Measurements from ENCODE around the gene SNRNP35. TPM values are rescaled to one million over a fixed set of nuclear protein-coding genes. Genes with fewer than 3 reads are reported as not detected.
"Not testable (repeated sequence)": the region's sequence is repeated elsewhere in the genome, so short reads cannot be mapped to it uniquely, and the experiment has no call there.

The SNRNP35 gene
- total and polyA plus RNA-seq, 4 donors = 23.3 to 72.7 (median 32.0) TPM

DNA sequence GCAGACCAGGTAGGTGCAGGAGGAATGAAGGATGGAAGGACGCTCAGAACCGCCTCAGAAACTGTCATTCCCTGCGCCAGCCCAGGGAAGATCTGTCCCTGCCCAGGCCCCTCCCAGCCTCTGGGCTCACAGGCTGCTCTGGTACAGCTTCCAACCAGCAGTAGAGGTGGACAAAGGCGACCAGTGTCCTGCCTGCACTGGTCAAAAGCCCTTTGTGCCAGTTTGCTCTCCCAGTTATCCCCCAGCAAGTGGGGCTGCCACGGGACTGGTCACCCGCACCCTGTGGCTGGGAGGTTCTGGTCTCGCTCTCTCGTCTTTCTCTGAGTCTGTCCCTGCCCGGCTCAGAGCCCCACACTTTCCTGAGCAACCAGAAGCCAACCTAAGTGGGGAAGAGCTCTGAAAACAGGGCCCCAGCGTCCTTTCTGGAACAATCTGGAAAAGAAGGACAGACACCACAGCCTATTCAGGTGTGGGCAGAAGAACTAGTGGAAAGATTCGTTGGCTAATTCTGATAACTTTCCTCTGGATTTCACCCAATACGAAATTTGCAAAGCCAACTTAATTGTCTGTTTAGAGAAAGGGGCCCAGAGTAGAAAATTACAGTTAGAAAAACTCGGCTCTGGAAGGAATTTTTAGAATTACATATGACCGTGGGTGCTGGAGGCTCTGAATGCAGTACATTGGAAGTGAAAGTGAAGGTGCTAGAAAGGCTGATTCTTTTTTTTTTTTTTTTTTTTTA lies 21.7 kb downstream of the SNRNP35 start:
- 21 to 34% methylated on average over 14 of the region's 14 CpGs for WGBS, 2 donors
- ATAC-seq (ENCODE audit: low FRiP score) = peak; percentile 58
- Histone ChIP-seq H3K36me3 (ENCODE audit: control insufficient read depth in 1 of 2, insufficient read depth in 2 of 2, low read length in 1 of 2) (no peaks in the 10 kb centered on the region), H3K27me3 (ENCODE audit: control insufficient read depth in 1 of 2, insufficient read depth in 2 of 2, low read length in 1 of 2) (no peaks in the 10 kb centered on the region), H3K4me3 (ENCODE audit: low read length in 2 of 2) (no peak overlapping the region), H3K4me1 (ENCODE audit: control insufficient read depth in 1 of 2, insufficient read depth in 2 of 2, low read length in 2 of 2) (peaks cover 0 to 6% of the 10 kb centered on the region in 2 donors), H3K27ac (ENCODE audit: low read depth in 1 of 2, low read length in 2 of 2) (peak overlapping the region; percentile 86 to 87), H3K9me3 (ENCODE audit: control insufficient read depth, low read length) (no peaks in the 10 kb centered on the region)
- DNase-seq = peak in 1 of 2 donors; percentile 51
- intact Hi-C loops (cut with DNase I) = loop anchor here (2.0 to 10.0 kb wide), 4 partner anchors 38 to 85 kb away; partner anchors contain the start of gene RILPL2 (in 1 of the 2)

DNA sequence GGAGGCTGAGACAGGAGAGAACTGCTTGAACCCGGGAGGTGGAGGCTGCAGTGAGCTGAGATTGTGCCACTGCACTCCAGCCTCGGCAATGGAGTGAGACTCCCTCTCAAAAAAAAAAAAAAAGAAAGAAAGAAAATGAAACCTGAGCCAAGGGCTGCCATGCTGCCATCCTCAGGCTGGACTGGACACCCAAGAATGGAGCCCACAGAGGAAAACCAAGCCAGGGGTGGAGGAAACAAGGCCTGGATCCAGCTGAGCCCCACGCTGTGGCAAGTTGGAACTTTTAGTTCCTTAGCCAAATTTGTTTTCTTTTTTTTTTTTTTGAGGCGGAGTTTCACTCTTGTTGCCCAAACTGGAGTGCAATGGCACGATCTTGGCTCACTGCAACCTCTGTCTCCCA lies 23.3 kb downstream of the SNRNP35 start:
- H3K27me3 ChIP-seq (ENCODE audit: control insufficient read depth in 1 of 2, insufficient read depth in 2 of 2, low read length in 1 of 2); H3K27ac ChIP-seq (ENCODE audit: low read depth in 1 of 2, low read length in 2 of 2); H3K4me3 ChIP-seq (ENCODE audit: low read length in 2 of 2); H3K9me3 ChIP-seq (ENCODE audit: control insufficient read depth, low read length); H3K4me1 ChIP-seq (ENCODE audit: control insufficient read depth in 1 of 2, insufficient read depth in 2 of 2, low read length in 2 of 2); H3K36me3 ChIP-seq (ENCODE audit: control insufficient read depth in 1 of 2, insufficient read depth in 2 of 2, low read length in 1 of 2); ATAC-seq (ENCODE audit: low FRiP score): not testable (repeated sequence)
- intact Hi-C loops (cut with DNase I) = loop anchor here in 1 of 2 donors (5.0 kb wide), 1 partner anchor 36 kb away; no protein-coding TSS in a partner anchor
- peak in 1 of 2 donors; percentile 25 for DNase-seq
- WGBS, 2 donors = 59 to 63% methylated on average over 5 of the region's 5 CpGs

DNA sequence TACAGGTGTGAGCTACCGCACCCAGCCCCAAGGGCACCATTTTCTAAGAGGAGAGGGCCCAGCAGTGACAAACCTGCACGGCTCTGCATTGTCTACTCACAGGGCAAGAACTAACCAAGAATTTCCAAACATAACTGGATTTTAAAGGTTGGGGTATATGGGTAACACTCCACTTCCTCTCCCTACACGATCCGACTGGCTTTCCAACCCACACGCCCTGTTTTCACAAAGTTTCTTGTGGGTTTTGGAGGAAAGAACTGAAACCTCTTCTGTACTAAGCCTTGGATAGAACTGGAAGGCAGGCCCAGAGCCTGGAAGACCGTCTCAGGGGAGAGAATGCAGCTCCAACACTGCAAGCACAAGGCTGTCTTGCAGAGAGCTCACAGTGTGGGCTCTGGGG lies 24.9 kb downstream of the SNRNP35 start:
- Histone ChIP-seq H3K36me3 (ENCODE audit: control insufficient read depth in 1 of 2, insufficient read depth in 2 of 2, low read length in 1 of 2) (no peaks in the 10 kb centered on the region), H3K27me3 (ENCODE audit: control insufficient read depth in 1 of 2, insufficient read depth in 2 of 2, low read length in 1 of 2) (no peaks in the 10 kb centered on the region), H3K9me3 (ENCODE audit: control insufficient read depth, low read length) (no peaks in the 10 kb centered on the region), H3K27ac (ENCODE audit: low read depth in 1 of 2, low read length in 2 of 2) (peak overlapping the region in 1 of 2 donors; percentile 37), H3K4me1 (ENCODE audit: control insufficient read depth in 1 of 2, insufficient read depth in 2 of 2, low read length in 2 of 2) (peaks cover 0 to 6% of the 10 kb centered on the region in 2 donors), H3K4me3 (ENCODE audit: low read length in 2 of 2) (no peak overlapping the region)
- peak in 1 of 2 donors; percentile 23 for DNase-seq
- WGBS, 2 donors = 45 to 46% methylated on average over 6 of the region's 6 CpGs
- ATAC-seq (ENCODE audit: low FRiP score) = no peak
- intact Hi-C loops (cut with DNase I) = loop anchor here in 1 of 2 donors (5.0 kb wide), 1 partner anchor 34 kb away; no protein-coding TSS in a partner anchor

DNA sequence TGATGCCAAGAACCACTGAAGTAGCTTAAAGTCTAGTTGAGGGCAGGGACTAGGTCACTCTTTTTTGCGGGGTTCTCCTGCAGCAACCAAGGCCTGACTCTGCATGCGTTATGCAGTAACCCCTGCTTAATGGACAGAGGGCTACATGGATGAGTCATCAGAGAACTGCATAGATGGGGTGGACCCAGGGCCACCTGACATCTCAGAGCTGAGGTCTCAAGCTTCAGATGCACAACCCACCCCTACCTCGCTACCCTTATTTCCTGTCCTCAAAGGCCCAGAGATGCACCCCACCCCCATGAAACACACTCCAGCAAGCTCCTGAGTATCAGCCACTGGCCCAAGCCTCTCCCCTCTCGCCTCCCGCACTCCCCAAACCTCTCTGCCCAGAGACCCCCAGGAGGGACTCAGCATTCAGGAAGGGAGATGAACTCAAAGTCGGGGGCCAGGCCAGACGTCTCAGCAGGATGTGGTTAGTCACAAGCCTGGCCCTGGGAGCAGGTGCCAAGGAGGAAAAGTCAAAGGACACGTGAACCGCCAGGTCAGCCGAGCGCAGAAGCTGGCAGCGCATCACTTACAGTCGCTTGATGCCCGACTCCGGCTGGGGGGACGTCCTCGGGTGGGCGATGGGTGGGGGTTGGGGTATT lies 25.8 kb downstream of the SNRNP35 start:
- 78 to 82% methylated on average over 18 of the region's 18 CpGs for WGBS, 2 donors
- Histone ChIP-seq H3K36me3 (ENCODE audit: control insufficient read depth in 1 of 2, insufficient read depth in 2 of 2, low read length in 1 of 2) (no peaks in the 10 kb centered on the region), H3K9me3 (ENCODE audit: control insufficient read depth, low read length) (no peaks in the 10 kb centered on the region), H3K27me3 (ENCODE audit: control insufficient read depth in 1 of 2, insufficient read depth in 2 of 2, low read length in 1 of 2) (no peaks in the 10 kb centered on the region), H3K4me1 (ENCODE audit: control insufficient read depth in 1 of 2, insufficient read depth in 2 of 2, low read length in 2 of 2) (peaks cover 0 to 6% of the 10 kb centered on the region in 2 donors), H3K4me3 (ENCODE audit: low read length in 2 of 2) (no peak overlapping the region), H3K27ac (ENCODE audit: low read depth in 1 of 2, low read length in 2 of 2) (no peak overlapping the region)
- ATAC-seq (ENCODE audit: low FRiP score) (no peak), DNase-seq (peak in 1 of 2 donors; percentile 41)
- intact Hi-C loops (cut with DNase I) = loop anchor here in 1 of 2 donors (5.0 kb wide), 1 partner anchor 34 kb away; no protein-coding TSS in a partner anchor

- Histone ChIP-seq H3K4me3 (ENCODE audit: low read length in 2 of 2) (no peak overlapping the region), H3K9me3 (ENCODE audit: control insufficient read depth, low read length) (no peaks in the 10 kb centered on the region), H3K36me3 (ENCODE audit: control insufficient read depth in 1 of 2, insufficient read depth in 2 of 2, low read length in 1 of 2) (no peaks in the 10 kb centered on the region), H3K27me3 (ENCODE audit: control insufficient read depth in 1 of 2, insufficient read depth in 2 of 2, low read length in 1 of 2) (no peaks in the 10 kb centered on the region), H3K27ac (ENCODE audit: low read depth in 1 of 2, low read length in 2 of 2) (no peak overlapping the region), H3K4me1 (ENCODE audit: control insufficient read depth in 1 of 2, insufficient read depth in 2 of 2, low read length in 2 of 2) (no peaks in the 10 kb centered on the region)
- WGBS, 2 donors = 77 to 82% methylated on average over 14 of the region's 14 CpGs
- ATAC-seq (ENCODE audit: low FRiP score) (no peak), DNase-seq (peak in 1 of 2 donors; percentile 37)
- intact Hi-C loops (cut with DNase I) = no loop called here
Observed at GRCh38 chr12:123485756-123486155, 27.8 kb downstream of the SNRNP35 start.

DNA sequence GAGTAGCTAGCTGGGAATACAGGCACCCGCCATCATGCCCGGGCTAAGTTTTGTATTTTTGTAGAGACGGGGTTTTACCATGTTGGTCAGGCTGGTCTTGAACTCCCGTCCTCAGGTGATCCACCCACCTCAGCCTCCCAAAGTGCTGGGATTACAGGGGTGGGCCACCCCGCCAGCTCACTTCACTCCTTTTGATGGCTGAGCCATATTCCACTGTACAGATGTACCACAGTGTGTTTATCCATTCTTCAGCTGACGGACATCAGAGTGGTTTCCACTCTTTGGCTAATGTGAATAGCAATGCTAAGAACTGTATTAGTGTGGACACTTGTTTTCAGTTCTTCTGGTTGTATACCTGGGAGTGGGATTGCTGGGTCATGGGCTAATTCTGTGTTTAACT lies 29.5 kb downstream of the SNRNP35 start:
- intact Hi-C loops (cut with DNase I) = no loop called here
- Histone ChIP-seq H3K4me1 (ENCODE audit: control insufficient read depth in 1 of 2, insufficient read depth in 2 of 2, low read length in 2 of 2) (no peaks in the 10 kb centered on the region), H3K36me3 (ENCODE audit: control insufficient read depth in 1 of 2, insufficient read depth in 2 of 2, low read length in 1 of 2) (no peaks in the 10 kb centered on the region), H3K9me3 (ENCODE audit: control insufficient read depth, low read length) (no peaks in the 10 kb centered on the region), H3K27ac (ENCODE audit: low read depth in 1 of 2, low read length in 2 of 2) (no peak overlapping the region), H3K27me3 (ENCODE audit: control insufficient read depth in 1 of 2, insufficient read depth in 2 of 2, low read length in 1 of 2) (no peaks in the 10 kb centered on the region), H3K4me3 (ENCODE audit: low read length in 2 of 2) (no peak overlapping the region)
- 98% methylated on average over 6 of the region's 6 CpGs for WGBS, 2 donors
- ATAC-seq (ENCODE audit: low FRiP score) (no peak), DNase-seq (no peak)

GRCh38 chr12:123488539-123489230 lies 30.7 kb downstream of the SNRNP35 start:
- DNase-seq (no peak), ATAC-seq (ENCODE audit: low FRiP score) (no peak)
- Histone ChIP-seq H3K27ac (ENCODE audit: low read depth in 1 of 2, low read length in 2 of 2) (no peak overlapping the region), H3K36me3 (ENCODE audit: control insufficient read depth in 1 of 2, insufficient read depth in 2 of 2, low read length in 1 of 2) (no peaks in the 10 kb centered on the region), H3K4me3 (ENCODE audit: low read length in 2 of 2) (no peak overlapping the region), H3K9me3 (ENCODE audit: control insufficient read depth, low read length) (no peaks in the 10 kb centered on the region), H3K4me1 (ENCODE audit: control insufficient read depth in 1 of 2, insufficient read depth in 2 of 2, low read length in 2 of 2) (no peaks in the 10 kb centered on the region), H3K27me3 (ENCODE audit: control insufficient read depth in 1 of 2, insufficient read depth in 2 of 2, low read length in 1 of 2) (no peaks in the 10 kb centered on the region)
- 79 to 83% methylated on average over 20 of the region's 20 CpGs for WGBS, 2 donors
- intact Hi-C loops (cut with DNase I) = no loop called here

- DNase-seq (no peak), ATAC-seq (ENCODE audit: low FRiP score) (no peak)
- H3K27me3 ChIP-seq (ENCODE audit: control insufficient read depth in 1 of 2, insufficient read depth in 2 of 2, low read length in 1 of 2) = no peaks in the 10 kb centered on the region
- H3K4me1 ChIP-seq (ENCODE audit: control insufficient read depth in 1 of 2, insufficient read depth in 2 of 2, low read length in 2 of 2) = no peaks in the 10 kb centered on the region
- no peak overlapping the region for H3K27ac ChIP-seq (ENCODE audit: low read depth in 1 of 2, low read length in 2 of 2)
- H3K9me3 ChIP-seq (ENCODE audit: control insufficient read depth, low read length) = no peaks in the 10 kb centered on the region
- intact Hi-C loops (cut with DNase I) = no loop called here
- no peaks in the 10 kb centered on the region for H3K36me3 ChIP-seq (ENCODE audit: control insufficient read depth in 1 of 2, insufficient read depth in 2 of 2, low read length in 1 of 2)
- no peak overlapping the region for H3K4me3 ChIP-seq (ENCODE audit: low read length in 2 of 2)
- WGBS, 2 donors = 96 to 97% methylated on average over 6 of the region's 6 CpGs
Observed at GRCh38 chr12:123489580-123489979, 31.6 kb downstream of the SNRNP35 start.

All from aorta (tissue), 5 donors.